Left colon (tissue), 2 donors: Measurements from ENCODE around the gene GBA2. TPM values are rescaled to one million over a fixed set of nuclear protein-coding genes. Genes with fewer than 3 reads are reported as not detected.

Source experiments
- ATAC-seq: fragments of 200-7000 bp; cut with Tn5 transposase; one replicate; pipeline ENCODE4 v1.9.1; 2020; ENCODE audit warnings: mild to moderate bottlenecking, moderate library complexity
- DNase-seq, 2 donors: peaks; one replicate each; pipeline ENCODE4 v3.0.0-alpha.2; 2020
- intact Hi-C, 2 donors: fragments of 100-400 bp; cut with DNase I in 1 of 2; cut with micrococcal nuclease in 1 of 2; formaldehyde crosslinking; loops; one replicate each; pipeline versions ENCODE4 v1.11.2 to v1.14.0; 2022; cut with DNase I, micrococcal nuclease
- total RNA-seq, 2 donors: library from RNA; stranded (reverse); fragmentation: NEBNext Ultra II Directional; extraction: Animal tissue kit (Norgen Biotek cat#: 25700); gene quantifications; one replicate each; pipeline ENCODE4 v1.2.1, GENCODE V29; 2021
- donor health status: DM: no; HTN: no; CAD: no.
- donor health status: DM: yes; HTN: yes; CAD: no.

GBA2 gene
- total RNA-seq, 2 donors from 2014 or later: 179 to 186 TPM

GRCh38 chr9:35746583-35746982 is 2.4 kb downstream of the GBA2 start:
- ATAC-seq (peak; percentile 46), DNase-seq (peak; percentile 41 to 60)
- intact Hi-C loops: no loop called here

GRCh38 chr9:35745569-35745968 is 3.5 kb downstream of the GBA2 start:
- DNase-seq (no peak), ATAC-seq (no peak)
- intact Hi-C loops: no loop called here

GRCh38 chr9:35743880-35744518 is 5.0 kb downstream of the GBA2 start:
- ATAC-seq: no peak
- DNase-seq: peak in 1 of 2 donors; percentile 17
- intact Hi-C loops: no loop called here

- DNase-seq (peak in 1 of 2 donors; percentile 11), ATAC-seq (no peak)
- intact Hi-C loops: no loop called here
Measured at GRCh38 chr9:35743452-35743851, 5.6 kb downstream of the GBA2 start.

- DNase-seq (peak in 1 of 2 donors; percentile 17), ATAC-seq (no peak)
- intact Hi-C loops: no loop called here
Measured at GRCh38 chr9:35741740-35742139, 7.3 kb downstream of the GBA2 start.

GRCh38 chr9:35740243-35740642 is 8.8 kb downstream of the GBA2 start:
- no peak for ATAC-seq
- intact Hi-C loops: no loop called here
- DNase-seq: peak in 1 of 2 donors; percentile 17

GRCh38 chr9:35738924-35739323 is 10.1 kb downstream of the GBA2 start:
- DNase-seq (no peak), ATAC-seq (no peak)
- intact Hi-C loops: loop anchor here in 1 of 2 donors (10.0 kb wide), 1 partner anchor 84 kb away; the partner anchor contains the start of genes CCDC107, RMRP and SIT1

GRCh38 chr9:35738186-35738585 is 10.8 kb downstream of the GBA2 start:
- ATAC-seq: no peak

GRCh38 chr9:35737143-35737542 is 11.9 kb downstream of the GBA2 start:
- ATAC-seq (no peak), DNase-seq (no peak)
- intact Hi-C loops: loop anchor here in 1 of 2 donors (10.0 kb wide), 1 partner anchor 82 kb away; the partner anchor contains the start of genes CCDC107, RMRP and SIT1

More at GRCh38 chr9:35738186-35738585, 10.8 kb downstream of the GBA2 start:
- DNase-seq: no peak
- intact Hi-C loops: loop anchor here in 1 of 2 donors (10.0 kb wide), 1 partner anchor 83 kb away; the partner anchor contains the start of genes CCDC107, RMRP and SIT1

GRCh38 chr9:35736201-35736633 is 12.8 kb downstream of the GBA2 start:
- ATAC-seq (peak; percentile 19), DNase-seq (peak; percentile 68 to 71)
- intact Hi-C loops: loop anchor here in 1 of 2 donors (10.0 kb wide), 1 partner anchor 81 kb away; the partner anchor contains the start of genes CCDC107, RMRP and SIT1

GRCh38 chr9:35734096-35734495 is 14.9 kb downstream of the GBA2 start:
- DNase-seq (no peak), ATAC-seq (no peak)
- intact Hi-C loops: loop anchor here in 1 of 2 donors (10.0 kb wide), 1 partner anchor 79 kb away; the partner anchor contains the start of genes CCDC107, RMRP and SIT1

- ATAC-seq (peak; percentile 17), DNase-seq (peak in 1 of 2 donors; percentile 59)
- intact Hi-C loops: loop anchor here in 1 of 2 donors (10.0 kb wide), 1 partner anchor 78 kb away; the partner anchor contains the start of genes CCDC107, RMRP and SIT1
Measured at GRCh38 chr9:35732800-35733541, 16.1 kb downstream of the GBA2 start.

GRCh38 chr9:35732185-35732799 is 16.7 kb downstream of the GBA2 start, which contains the start of the genes CREB3 and TLN1:
TSS of gene CREB3 (plus strand) at chr9:35732666. CDS start at chr9:35732773, 107 bp downstream.
TSS of gene TLN1 (minus strand) at chr9:35732195. CDS start at chr9:35725694, 6,501 bp downstream.
- ATAC-seq (peak; percentile 78), DNase-seq (peak; percentile 97 to 99)
- intact Hi-C loops: loop anchor here in 1 of 2 donors (10.0 kb wide), 1 partner anchor 77 kb away; the partner anchor contains the start of genes CCDC107, RMRP and SIT1

- intact Hi-C loops: loop anchor here in 1 of 2 donors (10.0 kb wide), 1 partner anchor 77 kb away; the partner anchor contains the start of genes CCDC107, RMRP and SIT1
- no peak for ATAC-seq
- DNase-seq: no peak
Measured at GRCh38 chr9:35731415-35732184, 17.4 kb downstream of the GBA2 start.

- intact Hi-C loops: loop anchor here in 1 of 2 donors (10.0 kb wide), 1 partner anchor 76 kb away; the partner anchor contains the start of genes CCDC107, RMRP and SIT1
- DNase-seq (no peak), ATAC-seq (no peak)
Measured at GRCh38 chr9:35730486-35730854, 18.6 kb downstream of the GBA2 start.

- DNase-seq (peak; percentile 53 to 64), ATAC-seq (no peak)
- intact Hi-C loops: loop anchor here in 1 of 2 donors (10.0 kb wide), 1 partner anchor 75 kb away; the partner anchor contains the start of genes CCDC107, RMRP and SIT1
Measured at GRCh38 chr9:35729700-35730485, 19.1 kb downstream of the GBA2 start.

GRCh38 chr9:35729101-35729500 is 19.9 kb downstream of the GBA2 start:
- no peak for ATAC-seq
- intact Hi-C loops: no loop called here
- no peak for DNase-seq
